Measurements from ENCODE around the gene SLCO4A1.

SLCO4A1 gene

GRCh38 chr20:62657956-62658355 lies 15.7 kb downstream of the SLCO4A1 start:
- H3K4me3 ChIP-seq (ENCODE audit: low read length): no peak overlapping the region
- no peak for TF ChIP-seq CTCF (IDR thresholded peaks at IDR 0.05; ENCODE audit: insufficient read depth, low read depth, low read length, missing control alignments)
- no peak for DNase-seq (ENCODE audit: low read depth)

GRCh38 chr20:62658593-62659178 lies 16.4 kb downstream of the SLCO4A1 start:
- H3K4me3 ChIP-seq (ENCODE audit: low read length): no peak overlapping the region
- no peak for DNase-seq (ENCODE audit: low read depth)
- TF ChIP-seq CTCF (IDR thresholded peaks at IDR 0.05; ENCODE audit: insufficient read depth, low read depth, low read length, missing control alignments): no peak

- no peak for DNase-seq (ENCODE audit: low read depth)
- no peak overlapping the region for H3K4me3 ChIP-seq (ENCODE audit: low read length)
- no peak for TF ChIP-seq CTCF (IDR thresholded peaks at IDR 0.05; ENCODE audit: insufficient read depth, low read depth, low read length, missing control alignments)
Measured at GRCh38 chr20:62659488-62660239, 17.4 kb downstream of the SLCO4A1 start.

GRCh38 chr20:62660240-62660615 lies 17.9 kb downstream of the SLCO4A1 start:
- TF ChIP-seq CTCF (IDR thresholded peaks at IDR 0.05; ENCODE audit: insufficient read depth, low read depth, low read length, missing control alignments): no peak
- no peak overlapping the region for H3K4me3 ChIP-seq (ENCODE audit: low read length)
- DNase-seq (ENCODE audit: low read depth): no peak

- no peak for TF ChIP-seq CTCF (IDR thresholded peaks at IDR 0.05; ENCODE audit: insufficient read depth, low read depth, low read length, missing control alignments)
- DNase-seq (ENCODE audit: low read depth): no peak
Measured at GRCh38 chr20:62660768-62661167, 18.5 kb downstream of the SLCO4A1 start.

GRCh38 chr20:62661647-62662046 lies 19.3 kb downstream of the SLCO4A1 start:
- no peak for TF ChIP-seq CTCF (IDR thresholded peaks at IDR 0.05; ENCODE audit: insufficient read depth, low read depth, low read length, missing control alignments)
- no peak for DNase-seq (ENCODE audit: low read depth)
- no peak overlapping the region for H3K4me3 ChIP-seq (ENCODE audit: low read length)

More at GRCh38 chr20:62660768-62661167, 18.5 kb downstream of the SLCO4A1 start:
- H3K4me3 ChIP-seq (ENCODE audit: low read length): no peak overlapping the region

GRCh38 chr20:62662422-62662821 lies 20.1 kb downstream of the SLCO4A1 start:
- H3K4me3 ChIP-seq (ENCODE audit: low read length): no peak overlapping the region
- TF ChIP-seq CTCF (IDR thresholded peaks at IDR 0.05; ENCODE audit: insufficient read depth, low read depth, low read length, missing control alignments): no peak
- peak; percentile 88 for DNase-seq (ENCODE audit: low read depth)

All from epithelial cell of esophagus (primary cell).